HepG2 (cell line): ENCODE data around the gene MAPK1. TPM values are rescaled to one million over a fixed set of nuclear protein-coding genes. Genes with fewer than 3 reads are reported as not detected.

Experiments
- ADNP ChIP-seq: sonication (generic); formaldehyde crosslinking; IDR thresholded peaks from 2 replicates; pipeline ENCODE4 v1.4.0; 2020; ENCODE audit warnings: missing genetic modification reagents
- FOXC1 ChIP-seq: sonication (generic); formaldehyde crosslinking; IDR thresholded peaks from 2 replicates; pipeline ENCODE4 v1.8.0; 2022; ENCODE audit warnings: mild to moderate bottlenecking, missing genetic modification reagents, borderline replicate concordance
- HES4 ChIP-seq: sonication (generic); formaldehyde crosslinking; IDR thresholded peaks from 2 replicates; pipeline ENCODE4 v1.9.0; 2021; ENCODE audit warnings: mild to moderate bottlenecking, missing genetic modification reagents, borderline replicate concordance
- HMG20B ChIP-seq: conservative IDR thresholded peaks from 2 replicates; pipeline ENCODE4 v1.6.1; 2016; ENCODE audit warnings: missing genetic modification reagents, missing compliant biosample characterization
- JARID2 ChIP-seq: sonication (generic); formaldehyde crosslinking; IDR thresholded peaks from 2 replicates; pipeline ENCODE4 v1.8.1; 2023; ENCODE audit warnings: missing genetic modification reagents, inconsistent platforms; ENCODE audit not compliant: insufficient replicate concordance
- MTA1 ChIP-seq: sonication (generic); formaldehyde crosslinking; IDR thresholded peaks from 2 replicates; pipeline ENCODE4 v1.4.0; 2020; ENCODE audit warnings: missing genetic modification reagents, mild to moderate bottlenecking, borderline replicate concordance
- RXRB ChIP-seq: IDR thresholded peaks from 2 replicates; pipeline ENCODE4 v1.6.1; 2016; ENCODE audit warnings: borderline replicate concordance, missing genetic modification reagents, missing compliant biosample characterization
- SMARCC2 ChIP-seq: fragments of 450-650 bp; IDR thresholded peaks from 2 replicates; pipeline ENCODE4 v1.6.1; 2017; ENCODE audit warnings: antibody characterized with exemption, mild to moderate bottlenecking
- YEATS2 ChIP-seq: sonication (generic); formaldehyde crosslinking; IDR thresholded peaks from 2 replicates; pipeline ENCODE4 v1.4.0; 2020; ENCODE audit warnings: missing genetic modification reagents, borderline replicate concordance
- ZNF136 ChIP-seq: sonication (generic); formaldehyde crosslinking; IDR thresholded peaks from 2 replicates; pipeline ENCODE4 v1.8.1; 2022; ENCODE audit warnings: low read depth, mild to moderate bottlenecking, moderate library complexity, missing genetic modification reagents
- ZNF232 ChIP-seq: sonication (generic); formaldehyde crosslinking; IDR thresholded peaks from 2 replicates; pipeline ENCODE4 v1.4.0; 2020; ENCODE audit warnings: missing genetic modification reagents, borderline replicate concordance
- ZNF333 ChIP-seq: sonication (generic); formaldehyde crosslinking; IDR thresholded peaks from 2 replicates; pipeline ENCODE4 v1.4.0; 2020; ENCODE audit warnings: mild to moderate bottlenecking, missing genetic modification reagents, borderline replicate concordance
- ZNF557 ChIP-seq: sonication (generic); formaldehyde crosslinking; IDR thresholded peaks from 2 replicates; pipeline ENCODE4 v1.4.0; 2020; ENCODE audit warnings: missing genetic modification reagents
- ZNF572 ChIP-seq: sonication (generic); formaldehyde crosslinking; IDR thresholded peaks from 2 replicates; pipeline ENCODE4 v1.5.1; 2020; ENCODE audit warnings: mild to moderate bottlenecking, missing genetic modification reagents
- ZNF670 ChIP-seq: sonication (generic); formaldehyde crosslinking; IDR thresholded peaks from 2 replicates; pipeline ENCODE4 v1.8.0; 2022; ENCODE audit warnings: mild to moderate bottlenecking, missing genetic modification reagents, borderline replicate concordance
- ZNF782 ChIP-seq: sonication (generic); formaldehyde crosslinking; IDR thresholded peaks from 2 replicates; pipeline ENCODE4 v1.4.0; 2020; ENCODE audit warnings: missing genetic modification reagents, mild to moderate bottlenecking, borderline replicate concordance
- polyA plus RNA-seq, 8 experiments: library from polyadenylated mRNA; depleted of rRNA in 3 of 8; stranded (reverse) in 7 of 8; unstranded in 1 of 8; fragments of >200 nt; fragmentation: Illumina TruSeq in 4 of 8; extraction: Trizol in 4 of 8; gene quantifications; 2 replicates each; pipeline versions ENCODE4 v1.2.1 to v1.2.3, GENCODE V29; 2011 to 2016; ENCODE audit warnings: low read depth in 4 of 8, missing spikeins in 1 of 8, mixed read lengths in 1 of 8; ENCODE audit not compliant: insufficient read depth in 1 of 8
- total RNA-seq, 5 experiments: library from RNA; depleted of rRNA; stranded (reverse); fragments of >200 nt; fragmentation: Illumina TruSeq; extraction: Trizol; gene quantifications; 2 replicates each; pipeline ENCODE4 v1.2.3, GENCODE V29; 2016; ENCODE audit warnings: low read depth in 1 of 5
- TF ChIP-seq, protein P1 (sequence below): sonication (generic); formaldehyde crosslinking; IDR thresholded peaks from 2 replicates; pipeline ENCODE4 v1.8.0; 2022; ENCODE audit warnings: missing genetic modification reagents, mild to moderate bottlenecking, borderline replicate concordance
- TF ChIP-seq, protein P2 (sequence below): sonication (generic); formaldehyde crosslinking; IDR thresholded peaks from 2 replicates; pipeline ENCODE4 v1.4.0; 2020; ENCODE audit warnings: missing genetic modification reagents, borderline replicate concordance
- TF ChIP-seq, protein P3 (sequence below): sonication (generic); formaldehyde crosslinking; IDR thresholded peaks from 2 replicates; pipeline ENCODE4 v1.4.0; 2020; ENCODE audit warnings: mild to moderate bottlenecking, missing genetic modification reagents
- TF ChIP-seq, protein P4 (sequence below): sonication (generic); formaldehyde crosslinking; IDR thresholded peaks from 2 replicates; pipeline ENCODE4 v1.4.0; 2020; ENCODE audit warnings: missing genetic modification reagents, borderline replicate concordance

The MAPK1 gene
- total and polyA plus RNA-seq, 2 of the 13 experiments (the other 11 are each of a cell fraction or from before 2014, with no cell fraction given), result 107 to 114 TPM

DNA sequence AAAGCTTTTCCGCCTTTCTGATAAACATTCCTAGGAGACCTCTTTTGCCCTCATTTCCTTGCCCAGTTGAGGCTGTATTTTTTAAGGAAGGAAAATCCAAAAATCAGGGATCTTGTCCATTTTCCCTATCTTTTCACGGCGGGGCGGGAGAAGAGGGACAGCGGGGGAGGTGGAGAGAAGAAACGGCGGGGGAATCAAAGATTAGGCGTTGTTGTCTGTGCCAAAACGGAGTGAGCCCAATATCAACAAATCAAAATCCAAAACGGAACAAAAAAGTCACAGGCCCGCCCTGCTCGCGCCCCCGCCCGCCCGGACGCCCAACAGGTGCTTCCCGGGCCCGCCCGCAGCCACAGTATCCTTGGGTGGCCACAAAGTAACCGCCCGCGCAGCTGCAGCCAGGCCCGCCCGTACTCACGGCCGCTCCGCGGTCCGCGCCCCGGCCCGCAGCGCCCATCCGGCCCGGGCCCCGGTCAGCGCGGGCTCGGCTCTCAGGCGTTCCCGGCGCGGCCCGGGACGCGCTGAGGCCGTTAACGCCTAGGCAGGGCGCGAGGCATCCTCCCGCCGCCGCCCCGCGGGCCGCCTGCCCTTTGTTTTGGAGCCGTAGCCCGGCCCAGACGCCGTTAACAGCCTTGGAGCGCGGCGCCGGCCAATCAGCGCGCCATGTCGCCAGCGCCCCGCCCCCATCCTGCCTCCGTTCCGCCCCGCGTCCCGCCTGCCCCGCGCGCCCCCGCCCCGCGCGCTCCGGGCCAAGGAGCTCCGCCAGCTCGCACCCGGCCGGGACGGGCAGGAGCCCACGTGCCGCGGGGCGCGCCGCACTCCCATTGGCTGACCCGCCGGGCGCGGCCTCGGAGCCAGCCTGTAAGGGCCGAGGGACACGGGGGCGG lies 132.0 kb downstream of the MAPK1 start, which contains the start of gene YPEL1 (continued):
- no peak for TF ChIP-seq RXRB (CRISPR knock-in tag)
- TF ChIP-seq, protein P1, sequence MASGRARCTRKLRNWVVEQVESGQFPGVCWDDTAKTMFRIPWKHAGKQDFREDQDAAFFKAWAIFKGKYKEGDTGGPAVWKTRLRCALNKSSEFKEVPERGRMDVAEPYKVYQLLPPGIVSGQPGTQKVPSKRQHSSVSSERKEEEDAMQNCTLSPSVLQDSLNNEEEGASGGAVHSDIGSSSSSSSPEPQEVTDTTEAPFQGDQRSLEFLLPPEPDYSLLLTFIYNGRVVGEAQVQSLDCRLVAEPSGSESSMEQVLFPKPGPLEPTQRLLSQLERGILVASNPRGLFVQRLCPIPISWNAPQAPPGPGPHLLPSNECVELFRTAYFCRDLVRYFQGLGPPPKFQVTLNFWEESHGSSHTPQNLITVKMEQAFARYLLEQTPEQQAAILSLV (CRISPR knock-in tag), result no peak
- no peak for TF ChIP-seq ADNP (CRISPR knock-in tag)
- no peak for TF ChIP-seq MTA1
- TF ChIP-seq SMARCC2, result no peak
- TF ChIP-seq, protein P2, sequence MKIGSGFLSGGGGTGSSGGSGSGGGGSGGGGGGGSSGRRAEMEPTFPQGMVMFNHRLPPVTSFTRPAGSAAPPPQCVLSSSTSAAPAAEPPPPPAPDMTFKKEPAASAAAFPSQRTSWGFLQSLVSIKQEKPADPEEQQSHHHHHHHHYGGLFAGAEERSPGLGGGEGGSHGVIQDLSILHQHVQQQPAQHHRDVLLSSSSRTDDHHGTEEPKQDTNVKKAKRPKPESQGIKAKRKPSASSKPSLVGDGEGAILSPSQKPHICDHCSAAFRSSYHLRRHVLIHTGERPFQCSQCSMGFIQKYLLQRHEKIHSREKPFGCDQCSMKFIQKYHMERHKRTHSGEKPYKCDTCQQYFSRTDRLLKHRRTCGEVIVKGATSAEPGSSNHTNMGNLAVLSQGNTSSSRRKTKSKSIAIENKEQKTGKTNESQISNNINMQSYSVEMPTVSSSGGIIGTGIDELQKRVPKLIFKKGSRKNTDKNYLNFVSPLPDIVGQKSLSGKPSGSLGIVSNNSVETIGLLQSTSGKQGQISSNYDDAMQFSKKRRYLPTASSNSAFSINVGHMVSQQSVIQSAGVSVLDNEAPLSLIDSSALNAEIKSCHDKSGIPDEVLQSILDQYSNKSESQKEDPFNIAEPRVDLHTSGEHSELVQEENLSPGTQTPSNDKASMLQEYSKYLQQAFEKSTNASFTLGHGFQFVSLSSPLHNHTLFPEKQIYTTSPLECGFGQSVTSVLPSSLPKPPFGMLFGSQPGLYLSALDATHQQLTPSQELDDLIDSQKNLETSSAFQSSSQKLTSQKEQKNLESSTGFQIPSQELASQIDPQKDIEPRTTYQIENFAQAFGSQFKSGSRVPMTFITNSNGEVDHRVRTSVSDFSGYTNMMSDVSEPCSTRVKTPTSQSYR, result no peak
- TF ChIP-seq HES4 (CRISPR knock-in tag), result peak; percentile 32; the same call in 1 of the 2 replicates
- TF ChIP-seq ZNF572, result no peak
- no peak for TF ChIP-seq HMG20B (CRISPR knock-in tag)
- no peak for TF ChIP-seq FOXC1 (CRISPR knock-in tag)
- TF ChIP-seq ZNF782 (CRISPR knock-in tag), result no peak
- TF ChIP-seq YEATS2 (CRISPR knock-in tag), result no peak
- no peak for TF ChIP-seq JARID2
- TF ChIP-seq ZNF333 (CRISPR knock-in tag), result no peak
- TF ChIP-seq, protein P3, sequence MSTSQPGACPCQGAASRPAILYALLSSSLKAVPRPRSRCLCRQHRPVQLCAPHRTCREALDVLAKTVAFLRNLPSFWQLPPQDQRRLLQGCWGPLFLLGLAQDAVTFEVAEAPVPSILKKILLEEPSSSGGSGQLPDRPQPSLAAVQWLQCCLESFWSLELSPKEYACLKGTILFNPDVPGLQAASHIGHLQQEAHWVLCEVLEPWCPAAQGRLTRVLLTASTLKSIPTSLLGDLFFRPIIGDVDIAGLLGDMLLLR (CRISPR knock-in tag), result peak; percentile 75; the same call in 1 of the 2 replicates
- no peak for TF ChIP-seq ZNF670 (CRISPR knock-in tag)
- no peak for TF ChIP-seq ZNF557 (CRISPR knock-in tag)
- TF ChIP-seq ZNF232 (CRISPR knock-in tag), result peak; percentile 59; the same call in 1 of the 2 replicates
- TF ChIP-seq ZNF136, result no peak
- TF ChIP-seq, protein P4, sequence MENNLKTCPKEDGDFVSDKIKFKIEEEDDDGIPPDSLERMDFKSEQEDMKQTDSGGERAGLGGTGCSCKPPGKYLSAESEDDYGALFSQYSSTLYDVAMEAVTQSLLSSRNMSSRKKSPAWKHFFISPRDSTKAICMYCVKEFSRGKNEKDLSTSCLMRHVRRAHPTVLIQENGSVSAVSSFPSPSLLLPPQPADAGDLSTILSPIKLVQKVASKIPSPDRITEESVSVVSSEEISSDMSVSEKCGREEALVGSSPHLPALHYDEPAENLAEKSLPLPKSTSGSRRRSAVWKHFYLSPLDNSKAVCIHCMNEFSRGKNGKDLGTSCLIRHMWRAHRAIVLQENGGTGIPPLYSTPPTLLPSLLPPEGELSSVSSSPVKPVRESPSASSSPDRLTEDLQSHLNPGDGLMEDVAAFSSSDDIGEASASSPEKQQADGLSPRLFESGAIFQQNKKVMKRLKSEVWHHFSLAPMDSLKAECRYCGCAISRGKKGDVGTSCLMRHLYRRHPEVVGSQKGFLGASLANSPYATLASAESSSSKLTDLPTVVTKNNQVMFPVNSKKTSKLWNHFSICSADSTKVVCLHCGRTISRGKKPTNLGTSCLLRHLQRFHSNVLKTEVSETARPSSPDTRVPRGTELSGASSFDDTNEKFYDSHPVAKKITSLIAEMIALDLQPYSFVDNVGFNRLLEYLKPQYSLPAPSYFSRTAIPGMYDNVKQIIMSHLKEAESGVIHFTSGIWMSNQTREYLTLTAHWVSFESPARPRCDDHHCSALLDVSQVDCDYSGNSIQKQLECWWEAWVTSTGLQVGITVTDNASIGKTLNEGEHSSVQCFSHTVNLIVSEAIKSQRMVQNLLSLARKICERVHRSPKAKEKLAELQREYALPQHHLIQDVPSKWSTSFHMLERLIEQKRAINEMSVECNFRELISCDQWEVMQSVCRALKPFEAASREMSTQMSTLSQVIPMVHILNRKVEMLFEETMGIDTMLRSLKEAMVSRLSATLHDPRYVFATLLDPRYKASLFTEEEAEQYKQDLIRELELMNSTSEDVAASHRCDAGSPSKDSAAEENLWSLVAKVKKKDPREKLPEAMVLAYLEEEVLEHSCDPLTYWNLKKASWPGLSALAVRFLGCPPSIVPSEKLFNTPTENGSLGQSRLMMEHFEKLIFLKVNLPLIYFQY (CRISPR knock-in tag), result 0 out of 2 replicates have a peak, but pooled peaks have one; percentile 53
